OCI-LY7 (cell line): ENCODE data around the gene RHEX. TPM values are rescaled to one million over a fixed set of nuclear protein-coding genes. Genes with fewer than 3 reads are reported as not detected.

ENCODE experiments used
- BruUV-seq: library from RNA; stranded (reverse); fragments of 400-500 nt; replicated peaks from 2 replicates; lab custom pipeline; 2021; lab: Mats Ljungman, UMichigan
- CTCF ChIA-PET: fragments of 300-600 bp; sonication (Branson Sonifier 250); formaldehyde crosslinking; loops from one replicate; lab custom pipeline; 2022; ENCODE audit warnings: antibody characterized with exemption; ENCODE audit not compliant: unreplicated experiment; lab: Charles Lee
- POLR2A ChIA-PET: fragments of 300-600 bp; sonication (Branson Sonifier 250); formaldehyde crosslinking; loops from one replicate; lab custom pipeline; 2022; ENCODE audit warnings: antibody characterized with exemption; lab: Charles Lee
- DNase-seq: peaks from one replicate; pipeline ENCODE4 v3.0.0-alpha.2; 2015; ENCODE audit warnings: low spot score
- H2AFZ ChIP-seq: fragments of 200-600 bp; sonication (generic), shearing (Covaris generic); 2 replicates; pipeline ENCODE4 v1.6.1; 2014; ENCODE audit warnings: mild to moderate bottlenecking, antibody characterized with exemption, low read length, moderate library complexity
- H3K27ac ChIP-seq: fragments of 200-600 bp; sonication (generic); 2 replicates; pipeline ENCODE4 v1.5.1; 2014; ENCODE audit warnings: mixed run types, low read depth, mild to moderate bottlenecking, moderate library complexity, low read length, inconsistent platforms; ENCODE audit not compliant: poor library complexity, severe bottlenecking
- H3K36me3 ChIP-seq: fragments of 200-600 bp; sonication (generic); 2 replicates; pipeline ENCODE4 v1.6.1; 2014; ENCODE audit warnings: mild to moderate bottlenecking, antibody characterized with exemption, low read length, moderate library complexity, mixed read lengths; ENCODE audit not compliant: insufficient read depth
- H3K4me1 ChIP-seq: fragments of 200-600 bp; sonication (generic); 2 replicates; pipeline ENCODE4 v1.5.1; 2014; ENCODE audit warnings: mild to moderate bottlenecking, low read length; ENCODE audit not compliant: insufficient read depth, poor library complexity, severe bottlenecking
- H3K4me2 ChIP-seq: fragments of 200-600 bp; sonication (generic); 2 replicates; pipeline ENCODE4 v1.6.1; 2014; ENCODE audit warnings: mild to moderate bottlenecking, low read length
- H3K4me3 ChIP-seq: fragments of 200-600 bp; sonication (generic); 2 replicates; pipeline ENCODE4 v1.5.1; 2014; ENCODE audit warnings: mild to moderate bottlenecking, low read depth, low read length; ENCODE audit not compliant: poor library complexity, severe bottlenecking
- H3K79me2 ChIP-seq: fragments of 200-600 bp; sonication (generic); 2 replicates; pipeline ENCODE4 v1.6.1; 2016; ENCODE audit warnings: low read depth, mild to moderate bottlenecking, low read length, moderate library complexity, mixed read lengths; ENCODE audit not compliant: insufficient read depth
- H3K9me2 ChIP-seq: fragments of 200-600 bp; sonication (generic); 2 replicates; pipeline ENCODE4 v1.6.1; 2016; ENCODE audit warnings: mild to moderate bottlenecking, low read length, mixed read lengths; ENCODE audit not compliant: insufficient read depth
- H3K9me3 ChIP-seq: fragments of 200-600 bp; sonication (generic); 2 replicates; pipeline ENCODE4 v1.6.1; 2014; ENCODE audit warnings: mild to moderate bottlenecking, mixed run types, low read length, mixed read lengths
- H4K20me1 ChIP-seq: fragments of 200-600 bp; sonication (generic); 2 replicates; pipeline ENCODE4 v1.6.1; 2014; ENCODE audit warnings: mild to moderate bottlenecking, antibody characterized with exemption, low read length, moderate library complexity, mixed read lengths; ENCODE audit not compliant: insufficient read depth
- EZH2phosphoT487 ChIP-seq: fragments of 200-600 bp; sonication (generic); IDR thresholded peaks from 2 replicates; pipeline ENCODE4 v1.6.1; 2018; ENCODE audit warnings: low read depth, borderline replicate concordance, mild to moderate bottlenecking, mixed run types, antibody characterized with exemption, low read length, moderate library complexity, mixed read lengths
- intact Hi-C: fragments of 100-400 bp; cut with micrococcal nuclease; formaldehyde crosslinking; loops from one replicate; pipeline ENCODE4 v1.10.0; 2022; ENCODE audit not compliant: unreplicated experiment
- total RNA-seq, 2 experiments: library from RNA; depleted of rRNA in 1 of 2; stranded (reverse); fragments of >200 nt in 1 of 2; shearing (Covaris generic) in 1 of 2; gene quantifications; 2 replicates each; pipeline ENCODE4 v1.2.3, GENCODE V29; 2014 to 2022
- TF ChIP-seq, protein P1 (sequence below): fragments of 200-600 bp; sonication (generic); conservative IDR thresholded peaks from 2 replicates; pipeline ENCODE4 v1.5.1; 2014; ENCODE audit warnings: mild to moderate bottlenecking, antibody characterized with exemption, low read length, moderate library complexity, mixed read lengths

RHEX gene
- total RNA-seq, 2 experiments from 2014 or later: 5.0 to 9.9 TPM

- POLR2A ChIA-PET: no interaction called here
These were observed 11.3 kb upstream of the RHEX start for GRCh38 chr1:206041640-206042039.

DNA sequence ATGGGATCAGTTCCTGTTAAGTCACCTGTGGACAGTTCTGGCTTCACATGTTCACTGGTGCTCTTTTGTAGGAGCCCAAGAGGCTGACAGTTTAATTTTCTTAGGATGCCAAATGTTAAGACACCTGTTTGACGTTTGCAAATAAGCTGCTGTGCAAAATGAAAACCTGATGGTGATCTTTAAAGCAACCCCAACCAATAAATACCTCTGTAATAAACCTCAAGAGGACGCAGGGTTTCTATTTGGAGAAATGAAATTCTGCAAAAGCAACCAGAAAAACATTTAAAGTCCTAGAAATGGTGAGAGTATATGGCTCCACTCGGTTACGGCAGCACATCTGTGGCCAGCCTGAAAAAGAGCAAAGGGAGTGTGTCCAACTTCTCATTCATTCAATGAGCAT is 5.7 kb upstream of the RHEX start:
- ChIA-PET CTCF (no interaction called here), POLR2A (interaction anchor here (1.1 kb wide), 1 partner anchor 9 kb away, joined by 3 read pairs; no protein-coding TSS in a partner anchor)
- TF ChIP-seq, protein P1, sequence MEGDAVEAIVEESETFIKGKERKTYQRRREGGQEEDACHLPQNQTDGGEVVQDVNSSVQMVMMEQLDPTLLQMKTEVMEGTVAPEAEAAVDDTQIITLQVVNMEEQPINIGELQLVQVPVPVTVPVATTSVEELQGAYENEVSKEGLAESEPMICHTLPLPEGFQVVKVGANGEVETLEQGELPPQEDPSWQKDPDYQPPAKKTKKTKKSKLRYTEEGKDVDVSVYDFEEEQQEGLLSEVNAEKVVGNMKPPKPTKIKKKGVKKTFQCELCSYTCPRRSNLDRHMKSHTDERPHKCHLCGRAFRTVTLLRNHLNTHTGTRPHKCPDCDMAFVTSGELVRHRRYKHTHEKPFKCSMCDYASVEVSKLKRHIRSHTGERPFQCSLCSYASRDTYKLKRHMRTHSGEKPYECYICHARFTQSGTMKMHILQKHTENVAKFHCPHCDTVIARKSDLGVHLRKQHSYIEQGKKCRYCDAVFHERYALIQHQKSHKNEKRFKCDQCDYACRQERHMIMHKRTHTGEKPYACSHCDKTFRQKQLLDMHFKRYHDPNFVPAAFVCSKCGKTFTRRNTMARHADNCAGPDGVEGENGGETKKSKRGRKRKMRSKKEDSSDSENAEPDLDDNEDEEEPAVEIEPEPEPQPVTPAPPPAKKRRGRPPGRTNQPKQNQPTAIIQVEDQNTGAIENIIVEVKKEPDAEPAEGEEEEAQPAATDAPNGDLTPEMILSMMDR: no peak
- no peak for TF ChIP-seq EZH2phosphoT487
- H3K4me1 ChIP-seq: peaks cover 88% of the 10 kb centered on the region
- peak overlapping the region; percentile 68 for H3K27ac ChIP-seq
- intact Hi-C loops: no loop called here
- peak overlapping the region; percentile 69 for H3K4me2 ChIP-seq
- H3K4me3 ChIP-seq: peak overlapping the region; percentile 14
- H2AFZ ChIP-seq: peak overlapping the region; percentile 32; the same call in 1 of the 2 replicates
- H3K36me3 ChIP-seq: no peaks in the 10 kb centered on the region
- H3K9me2 ChIP-seq: no peaks in the 10 kb centered on the region
- no peaks in the 10 kb centered on the region; the same call in 1 of the 2 replicates for H3K79me2 ChIP-seq
- no peaks in the 10 kb centered on the region for H4K20me1 ChIP-seq
- H3K9me3 ChIP-seq: no peaks in the 10 kb centered on the region
- no TSS peak for BruUV-seq
- DNase-seq: peak; percentile 71

More at GRCh38 chr1:206041640-206042039, 11.3 kb upstream of the RHEX start:
- intact Hi-C loops: loop anchor here (1.0 to 5.0 kb wide), 2 partner anchors 9 to 289 kb away; partner anchors contain the start of gene NUCKS1
- no peaks in the 10 kb centered on the region for H3K9me2 ChIP-seq
- H2AFZ ChIP-seq: peak overlapping the region; percentile 64
- H3K79me2 ChIP-seq: no peaks in the 10 kb centered on the region
- no peaks in the 10 kb centered on the region for H3K36me3 ChIP-seq
- no peaks in the 10 kb centered on the region for H4K20me1 ChIP-seq
- no peaks in the 10 kb centered on the region for H3K9me3 ChIP-seq
- peak; percentile 53 for DNase-seq
- CTCF ChIA-PET: no interaction called here
- BruUV-seq: no TSS peak
- H3K4me3 ChIP-seq: peak overlapping the region; percentile 36
- no peak for TF ChIP-seq EZH2phosphoT487
- TF ChIP-seq, protein P1: no peak
- peak overlapping the region; percentile 10 for H3K27ac ChIP-seq
- H3K4me2 ChIP-seq: peak overlapping the region; percentile 70
- peaks cover 80% of the 10 kb centered on the region for H3K4me1 ChIP-seq

- H3K4me2 ChIP-seq: peak overlapping the region; percentile 69
- no peak overlapping the region for H3K27ac ChIP-seq
- BruUV-seq: no TSS peak
- ChIA-PET POLR2A (interaction anchor here (0.7 to 1.2 kb wide), 2 partner anchors 16 to 240 kb away, joined by 3 read pairs; no protein-coding TSS in a partner anchor), CTCF (no interaction called here)
- no peak for TF ChIP-seq EZH2phosphoT487
- TF ChIP-seq, protein P1: no peak
- no peak for DNase-seq
- peaks cover 8% of the 10 kb centered on the region for H3K79me2 ChIP-seq
- peak overlapping the region; percentile 32; the same call in 1 of the 2 replicates for H2AFZ ChIP-seq
- intact Hi-C loops: no loop called here
- H3K9me3 ChIP-seq: no peaks in the 10 kb centered on the region
- H4K20me1 ChIP-seq: no peaks in the 10 kb centered on the region
- H3K9me2 ChIP-seq: no peaks in the 10 kb centered on the region
- H3K4me1 ChIP-seq: peaks cover 76% of the 10 kb centered on the region
- no peak overlapping the region for H3K4me3 ChIP-seq
- H3K36me3 ChIP-seq: peaks cover 5% of the 10 kb centered on the region; the same call in 1 of the 2 replicates
These were observed 4.4 kb upstream of the RHEX start for GRCh38 chr1:206048582-206048981.
